HepG2 (cell line): Measurements from ENCODE around the gene ATOSB.

Experiments used
- HCFC1 ChIP-seq: fragments of 150-350 bp; IDR thresholded peaks from 2 replicates; pipeline ENCODE4 v1.6.1; 2014; ENCODE audit warnings: low read depth, low read length
- PCBP2 ChIP-seq: fragments of 200-400 bp; formaldehyde crosslinking; optimal IDR thresholded peaks from 2 replicates; pipeline ENCODE3; 2018; ENCODE audit warnings: low read length, low read depth; ENCODE audit not compliant: poor library complexity, severe bottlenecking
- RAD21 ChIP-seq: fragments of 450-650 bp; formaldehyde crosslinking; IDR thresholded peaks from 2 replicates; pipeline ENCODE4 v1.5.0; 2020; ENCODE audit warnings: mild to moderate bottlenecking
- SIN3A ChIP-seq: IDR thresholded peaks from 2 replicates; pipeline ENCODE4 v1.6.1; 2011; ENCODE audit warnings: low read depth, mild to moderate bottlenecking, control low read depth, low read length, borderline replicate concordance
- SMARCC2 ChIP-seq: fragments of 450-650 bp; IDR thresholded peaks from 2 replicates; pipeline ENCODE4 v1.6.1; 2017; ENCODE audit warnings: antibody characterized with exemption, mild to moderate bottlenecking
- SP2 ChIP-seq: sonication (generic); formaldehyde crosslinking; IDR thresholded peaks from 2 replicates; pipeline ENCODE4 v1.5.1; 2020; ENCODE audit warnings: mild to moderate bottlenecking, missing genetic modification reagents
- TAF1 ChIP-seq: sonication (generic); formaldehyde crosslinking; IDR thresholded peaks from 2 replicates; pipeline ENCODE4 v1.4.0; 2020; ENCODE audit warnings: missing genetic modification reagents
- YY1 ChIP-seq: IDR thresholded peaks from 2 replicates; pipeline ENCODE4 v1.6.1; 2011; ENCODE audit warnings: low read length, low read depth, moderate library complexity, mild to moderate bottlenecking; ENCODE audit not compliant: insufficient read depth, insufficient replicate concordance
- ZNF496 ChIP-seq: sonication (generic); formaldehyde crosslinking; IDR thresholded peaks from 2 replicates; pipeline ENCODE4 v1.8.1; 2023; ENCODE audit warnings: mild to moderate bottlenecking, moderate library complexity, missing genetic modification reagents; ENCODE audit not compliant: insufficient replicate concordance
- ZNF549 ChIP-seq: sonication (generic); formaldehyde crosslinking; IDR thresholded peaks from 2 replicates; pipeline ENCODE4 v1.5.0; 2020; ENCODE audit warnings: missing genetic modification reagents
- ZSCAN29 ChIP-seq: sonication (generic); formaldehyde crosslinking; conservative IDR thresholded peaks from 2 replicates; pipeline ENCODE4 v1.4.0; 2020; ENCODE audit warnings: mild to moderate bottlenecking, missing genetic modification reagents
- ZZZ3 ChIP-seq: sonication (generic); formaldehyde crosslinking; IDR thresholded peaks from 2 replicates; pipeline ENCODE4 v1.4.0; 2020; ENCODE audit warnings: missing genetic modification reagents, mild to moderate bottlenecking, borderline replicate concordance
- TF ChIP-seq, protein P1 (sequence below): sonication (generic); formaldehyde crosslinking; IDR thresholded peaks from 2 replicates; pipeline ENCODE4 v1.4.0; 2020; ENCODE audit warnings: mild to moderate bottlenecking, missing genetic modification reagents, borderline replicate concordance

GRCh38 chr9:35074141-35074540 is 41.5 kb downstream of the ATOSB start:
- TF ChIP-seq HCFC1 (no peak), ZNF549 (CRISPR knock-in tag) (no peak), SIN3A (no peak), ZSCAN29 (CRISPR knock-in tag) (no peak), PCBP2 (no peak), YY1 (no peak), SP2 (no peak), ZZZ3 (CRISPR knock-in tag) (no peak), TAF1 (no peak), ZNF496 (CRISPR knock-in tag) (no peak), RAD21 (CRISPR knock-in tag) (no peak), SMARCC2 (no peak)
- TF ChIP-seq, protein P1, sequence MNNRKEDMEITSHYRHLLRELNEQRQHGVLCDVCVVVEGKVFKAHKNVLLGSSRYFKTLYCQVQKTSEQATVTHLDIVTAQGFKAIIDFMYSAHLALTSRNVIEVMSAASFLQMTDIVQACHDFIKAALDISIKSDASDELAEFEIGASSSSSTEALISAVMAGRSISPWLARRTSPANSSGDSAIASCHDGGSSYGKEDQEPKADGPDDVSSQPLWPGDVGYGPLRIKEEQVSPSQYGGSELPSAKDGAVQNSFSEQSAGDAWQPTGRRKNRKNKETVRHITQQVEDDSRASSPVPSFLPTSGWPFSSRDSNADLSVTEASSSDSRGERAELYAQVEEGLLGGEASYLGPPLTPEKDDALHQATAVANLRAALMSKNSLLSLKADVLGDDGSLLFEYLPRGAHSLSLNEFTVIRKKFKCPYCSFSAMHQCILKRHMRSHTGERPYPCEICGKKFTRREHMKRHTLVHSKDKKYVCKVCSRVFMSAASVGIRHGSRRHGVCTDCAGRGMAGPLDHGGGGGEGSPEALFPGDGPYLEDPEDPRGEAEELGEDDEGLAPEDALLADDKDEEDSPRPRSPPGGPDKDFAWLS (CRISPR knock-in tag): no peak
